ENCODE results near the gene CD82. TPM values are rescaled to one million over a fixed set of nuclear protein-coding genes. Genes with fewer than 3 reads are reported as not detected.

The CD82 gene
- total RNA-seq, 1 experiment from 2014 or later = 26.1 TPM

GRCh38 chr11:44651535-44652155, 86.2 kb downstream of the CD82 start:
- DNase-seq (ENCODE audit: low read depth, low spot score) (no peak), ATAC-seq (0 out of 2 replicates have a peak, but pooled peaks have one; percentile 34)
- ChIA-PET CTCF (no interaction called here), POLR2A (no interaction called here)
- intact Hi-C loops (cut with micrococcal nuclease; ENCODE audit: unreplicated experiment) = no loop called here
- H3K27me3 ChIP-seq (ENCODE audit: control insufficient read depth, insufficient read depth, low read length) = peaks cover 17% of the 10 kb centered on the region
- no peak for TF ChIP-seq SIN3A (IDR thresholded peaks at IDR 0.05; ENCODE audit: borderline replicate concordance, insufficient read depth, low read depth, low read length)
- TF ChIP-seq POLR2AphosphoS5 (IDR thresholded peaks at IDR 0.05; ENCODE audit: low read depth, low read length) = no peak
- no peak for TF ChIP-seq TCF7L2 (IDR thresholded peaks at IDR 0.05; ENCODE audit: low read depth, low read length)
- no peak for TF ChIP-seq CTCF (IDR thresholded peaks at IDR 0.05)
- no peak for TF ChIP-seq REST (IDR thresholded peaks at IDR 0.05; ENCODE audit: insufficient read depth in 1 of 2, low read depth in 2 of 2, low read length in 1 of 2)
- H3K36me3 ChIP-seq (ENCODE audit: control insufficient read depth, insufficient read depth, low read length) = no peaks in the 10 kb centered on the region
- in situ Hi-C loops (cut with HindIII; ENCODE audit: low pct_unique_long_range_greater_than_20kb, low sequenced_read_pairs) = no loop called here
- H3K4me3 ChIP-seq (ENCODE audit: low read depth in 2 of 2, low read length in 2 of 2) = no peak overlapping the region
- H3K27ac ChIP-seq (ENCODE audit: low read length) = no peak overlapping the region
- no peaks in the 10 kb centered on the region for H3K9me3 ChIP-seq (ENCODE audit: control insufficient read depth, insufficient read depth, low read depth, low read length)
- no TSS peak for BruUV-seq (replicated peaks)
- no peaks in the 10 kb centered on the region for H3K4me1 ChIP-seq (ENCODE audit: control insufficient read depth, insufficient read depth, low read length)

- ATAC-seq (no peak), DNase-seq (ENCODE audit: low read depth, low spot score) (no peak)
- POLR2A ChIA-PET = no interaction called here
- intact Hi-C loops (cut with micrococcal nuclease; ENCODE audit: unreplicated experiment) (no loop called here), in situ Hi-C loops (cut with HindIII; ENCODE audit: low pct_unique_long_range_greater_than_20kb, low sequenced_read_pairs) (no loop called here)
- no TSS peak for BruUV-seq (replicated peaks)
- Histone ChIP-seq H3K9me3 (ENCODE audit: control insufficient read depth, insufficient read depth, low read depth, low read length) (no peaks in the 10 kb centered on the region), H3K27ac (ENCODE audit: low read length) (no peak overlapping the region), H3K36me3 (ENCODE audit: control insufficient read depth, insufficient read depth, low read length) (no peaks in the 10 kb centered on the region), H3K27me3 (ENCODE audit: control insufficient read depth, insufficient read depth, low read length) (peaks cover 19% of the 10 kb centered on the region), H3K4me1 (ENCODE audit: control insufficient read depth, insufficient read depth, low read length) (no peaks in the 10 kb centered on the region), H3K4me3 (ENCODE audit: low read depth in 2 of 2, low read length in 2 of 2) (no peak overlapping the region)
- no peak for TF ChIP-seq REST (IDR thresholded peaks at IDR 0.05; ENCODE audit: insufficient read depth in 1 of 2, low read depth in 2 of 2, low read length in 1 of 2)
- TF ChIP-seq TCF7L2 (IDR thresholded peaks at IDR 0.05; ENCODE audit: low read depth, low read length) = no peak
- no peak for TF ChIP-seq CTCF (IDR thresholded peaks at IDR 0.05)
- TF ChIP-seq POLR2AphosphoS5 (IDR thresholded peaks at IDR 0.05; ENCODE audit: low read depth, low read length) = no peak
- no peak for TF ChIP-seq SIN3A (IDR thresholded peaks at IDR 0.05; ENCODE audit: borderline replicate concordance, insufficient read depth, low read depth, low read length)
- CTCF ChIA-PET = interaction anchor here (0.7 kb wide), 1 partner anchor 74 kb away, joined by 4 read pairs; no protein-coding TSS in a partner anchor
These were observed 87.6 kb downstream of the CD82 start for GRCh38 chr11:44652901-44653644.
